ENCODE data around the gene HIPK2. TPM values are rescaled to one million over a fixed set of nuclear protein-coding genes. Genes with fewer than 3 reads are reported as not detected.

The HIPK2 gene
- total RNA-seq, 1 donor from 2014 or later: 47.2 TPM

DNA sequence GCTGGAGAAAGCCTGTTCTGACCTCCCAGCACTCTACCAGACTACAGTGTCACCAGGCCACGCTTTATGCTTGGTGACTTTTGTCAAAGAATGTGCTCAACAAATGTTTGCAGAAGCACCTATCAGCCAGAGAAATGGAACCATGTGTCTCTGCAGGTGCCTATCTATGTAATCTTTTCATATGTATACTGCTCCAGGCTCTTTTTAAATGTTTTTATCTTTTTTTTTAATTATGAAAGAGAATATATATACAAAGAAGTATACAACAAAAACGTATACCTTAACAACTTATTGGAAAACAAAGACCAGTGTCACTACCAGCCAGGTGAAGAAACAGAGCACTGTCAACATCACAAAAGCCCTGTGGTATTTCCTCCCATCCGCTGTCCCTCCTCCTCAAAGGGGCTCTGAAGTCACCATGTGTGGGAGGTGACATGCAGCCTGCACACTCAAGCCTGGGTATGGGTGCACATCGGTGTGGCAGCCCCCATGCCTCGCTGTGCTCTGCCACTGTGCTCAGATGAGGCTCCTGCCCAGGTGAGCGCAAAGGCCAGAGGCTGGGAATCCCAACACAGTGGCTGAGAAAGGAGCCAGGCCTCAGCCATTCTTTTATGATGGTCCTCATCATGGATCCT, 133.7 kb downstream of the HIPK2 start:
- Mint-ChIP-seq H3K9me3 (ENCODE audit: unreplicated experiment) (no peaks in the 10 kb centered on the region), H3K4me1 (ENCODE audit: unreplicated experiment) (peaks cover 14% of the 10 kb centered on the region), H3K27ac (ENCODE audit: unreplicated experiment) (no peak overlapping the region), H3K36me3 (ENCODE audit: low read depth, unreplicated experiment) (peaks cover 11% of the 10 kb centered on the region), H3K4me3 (ENCODE audit: unreplicated experiment) (no peak overlapping the region), H3K27me3 (ENCODE audit: unreplicated experiment) (peaks cover 2% of the 10 kb centered on the region)
- DNase-seq (ENCODE audit: low spot score): no peak
- TF ChIP-seq, protein P1, sequence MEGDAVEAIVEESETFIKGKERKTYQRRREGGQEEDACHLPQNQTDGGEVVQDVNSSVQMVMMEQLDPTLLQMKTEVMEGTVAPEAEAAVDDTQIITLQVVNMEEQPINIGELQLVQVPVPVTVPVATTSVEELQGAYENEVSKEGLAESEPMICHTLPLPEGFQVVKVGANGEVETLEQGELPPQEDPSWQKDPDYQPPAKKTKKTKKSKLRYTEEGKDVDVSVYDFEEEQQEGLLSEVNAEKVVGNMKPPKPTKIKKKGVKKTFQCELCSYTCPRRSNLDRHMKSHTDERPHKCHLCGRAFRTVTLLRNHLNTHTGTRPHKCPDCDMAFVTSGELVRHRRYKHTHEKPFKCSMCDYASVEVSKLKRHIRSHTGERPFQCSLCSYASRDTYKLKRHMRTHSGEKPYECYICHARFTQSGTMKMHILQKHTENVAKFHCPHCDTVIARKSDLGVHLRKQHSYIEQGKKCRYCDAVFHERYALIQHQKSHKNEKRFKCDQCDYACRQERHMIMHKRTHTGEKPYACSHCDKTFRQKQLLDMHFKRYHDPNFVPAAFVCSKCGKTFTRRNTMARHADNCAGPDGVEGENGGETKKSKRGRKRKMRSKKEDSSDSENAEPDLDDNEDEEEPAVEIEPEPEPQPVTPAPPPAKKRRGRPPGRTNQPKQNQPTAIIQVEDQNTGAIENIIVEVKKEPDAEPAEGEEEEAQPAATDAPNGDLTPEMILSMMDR (IDR thresholded peaks at IDR 0.05; ENCODE audit: unreplicated experiment): no peak

DNA sequence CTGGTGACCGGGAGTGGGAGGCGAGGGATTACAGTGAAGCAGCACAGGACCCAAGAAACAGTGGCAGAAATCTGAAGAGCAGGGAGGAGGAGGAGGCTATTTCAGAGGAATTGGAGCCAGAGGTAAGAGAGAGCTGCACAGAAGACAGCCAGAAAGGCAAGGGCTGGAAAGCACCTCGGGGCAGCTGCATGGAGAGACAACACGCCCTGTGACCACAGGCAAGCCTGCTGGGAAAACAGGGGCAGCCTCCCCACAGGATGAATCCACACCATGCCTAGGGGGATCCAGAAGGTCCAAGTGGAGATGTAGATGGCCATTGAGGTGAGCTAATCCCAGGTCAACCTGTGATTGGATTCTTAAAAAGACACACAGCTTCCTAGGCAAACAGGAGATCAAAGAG, 135.5 kb downstream of the HIPK2 start:
- H3K9me3 Mint-ChIP-seq (ENCODE audit: unreplicated experiment): no peaks in the 10 kb centered on the region
- H3K36me3 Mint-ChIP-seq (ENCODE audit: low read depth, unreplicated experiment): peaks cover 14% of the 10 kb centered on the region
- H3K4me3 Mint-ChIP-seq (ENCODE audit: unreplicated experiment): no peak overlapping the region
- DNase-seq (ENCODE audit: low spot score): no peak
- H3K27ac Mint-ChIP-seq (ENCODE audit: unreplicated experiment): no peak overlapping the region
- TF ChIP-seq, protein P1 (IDR thresholded peaks at IDR 0.05; ENCODE audit: unreplicated experiment): no peak
- no peaks in the 10 kb centered on the region for H3K4me1 Mint-ChIP-seq (ENCODE audit: unreplicated experiment)
- H3K27me3 Mint-ChIP-seq (ENCODE audit: unreplicated experiment): peaks cover 4% of the 10 kb centered on the region

DNA sequence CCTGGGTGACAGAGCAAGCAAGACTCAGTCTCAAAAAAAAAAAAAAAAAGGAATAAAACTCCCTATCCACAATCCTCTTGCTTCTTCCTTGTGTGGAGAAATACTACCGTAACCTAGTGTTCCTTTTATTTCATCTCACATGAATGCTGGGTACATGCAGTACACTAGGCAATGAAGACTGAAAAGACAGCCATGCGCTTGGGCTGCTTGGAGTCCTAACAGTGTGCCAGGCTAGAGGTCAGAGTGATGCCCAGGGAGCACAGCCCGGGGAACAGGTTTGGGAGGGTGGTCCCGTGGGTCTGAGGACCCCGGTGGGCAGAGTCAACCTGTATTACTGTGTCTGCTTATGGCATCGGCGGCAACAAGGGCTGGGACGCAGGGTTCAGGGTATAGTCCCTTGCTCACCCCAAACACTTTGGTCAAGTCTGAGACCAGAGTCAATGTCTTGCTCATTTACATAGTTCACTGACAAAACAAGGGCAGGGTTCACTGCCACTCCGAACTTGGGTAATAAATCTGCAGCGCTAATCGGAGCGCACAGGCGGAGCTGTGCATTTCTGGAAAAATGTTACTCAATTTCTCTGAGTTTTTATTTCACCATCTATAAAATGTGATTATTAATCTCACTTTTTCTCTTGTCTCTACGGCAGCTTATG, 136.3 kb downstream of the HIPK2 start:
- no peak overlapping the region for H3K4me3 Mint-ChIP-seq (ENCODE audit: unreplicated experiment)
- peaks cover 4% of the 10 kb centered on the region for H3K27me3 Mint-ChIP-seq (ENCODE audit: unreplicated experiment)
- no peaks in the 10 kb centered on the region for H3K9me3 Mint-ChIP-seq (ENCODE audit: unreplicated experiment)
- no peak for DNase-seq (ENCODE audit: low spot score)
- peaks cover 21% of the 10 kb centered on the region for H3K36me3 Mint-ChIP-seq (ENCODE audit: low read depth, unreplicated experiment)
- H3K4me1 Mint-ChIP-seq (ENCODE audit: unreplicated experiment): no peaks in the 10 kb centered on the region
- TF ChIP-seq, protein P1 (IDR thresholded peaks at IDR 0.05; ENCODE audit: unreplicated experiment): no peak
- H3K27ac Mint-ChIP-seq (ENCODE audit: unreplicated experiment): no peak overlapping the region

DNA sequence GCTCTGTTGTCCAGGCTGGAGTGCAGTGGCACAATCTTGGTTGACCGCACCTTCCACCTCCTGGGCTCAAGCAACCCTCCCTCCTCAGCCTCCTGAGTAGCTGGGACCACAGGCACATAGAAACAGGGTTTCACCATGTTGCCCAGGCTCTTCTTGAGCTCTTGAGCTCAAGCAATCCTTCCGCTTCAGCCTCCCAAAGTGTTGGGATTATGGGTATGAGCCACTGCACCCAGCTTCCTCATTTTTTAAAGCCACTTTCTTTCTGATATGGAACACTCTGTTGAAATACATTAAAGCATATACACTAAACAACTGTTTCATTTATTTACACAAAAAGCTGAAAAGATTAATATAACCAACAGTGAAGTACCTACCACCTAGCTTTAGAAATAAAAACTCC, 137.1 kb downstream of the HIPK2 start:
- no peaks in the 10 kb centered on the region for H3K9me3 Mint-ChIP-seq (ENCODE audit: unreplicated experiment)
- TF ChIP-seq, protein P1 (IDR thresholded peaks at IDR 0.05; ENCODE audit: unreplicated experiment): no peak
- H3K4me1 Mint-ChIP-seq (ENCODE audit: unreplicated experiment): no peaks in the 10 kb centered on the region
- H3K27me3 Mint-ChIP-seq (ENCODE audit: unreplicated experiment): peaks cover 4% of the 10 kb centered on the region
- peaks cover 28% of the 10 kb centered on the region for H3K36me3 Mint-ChIP-seq (ENCODE audit: low read depth, unreplicated experiment)
- no peak overlapping the region for H3K27ac Mint-ChIP-seq (ENCODE audit: unreplicated experiment)
- DNase-seq (ENCODE audit: low spot score): no peak
- H3K4me3 Mint-ChIP-seq (ENCODE audit: unreplicated experiment): no peak overlapping the region

DNA sequence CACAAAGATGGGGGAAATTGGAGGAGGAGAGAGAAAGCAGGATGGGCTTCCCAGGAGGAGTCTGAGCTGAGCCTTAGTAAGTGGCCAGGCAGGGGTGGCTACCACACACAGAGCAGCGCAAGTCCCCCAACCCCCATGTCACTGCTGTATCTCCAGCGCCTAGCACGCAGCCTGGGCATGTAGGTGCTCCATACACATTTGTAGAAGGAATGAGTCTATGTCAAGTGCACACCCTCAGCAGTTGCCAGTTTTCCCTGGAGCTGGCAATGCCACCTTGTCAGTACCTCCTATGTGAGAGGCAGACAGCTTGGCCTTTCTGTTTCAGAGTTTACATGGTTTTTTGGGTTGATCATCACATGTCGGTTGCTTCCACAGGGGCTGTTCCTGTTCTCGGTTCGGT, 138.2 kb downstream of the HIPK2 start:
- Mint-ChIP-seq H3K27me3 (ENCODE audit: unreplicated experiment) (peaks cover 4% of the 10 kb centered on the region), H3K4me3 (ENCODE audit: unreplicated experiment) (no peak overlapping the region), H3K4me1 (ENCODE audit: unreplicated experiment) (no peaks in the 10 kb centered on the region), H3K27ac (ENCODE audit: unreplicated experiment) (no peak overlapping the region), H3K36me3 (ENCODE audit: low read depth, unreplicated experiment) (peaks cover 29% of the 10 kb centered on the region), H3K9me3 (ENCODE audit: unreplicated experiment) (no peaks in the 10 kb centered on the region)
- no peak for DNase-seq (ENCODE audit: low spot score)
- TF ChIP-seq, protein P1 (IDR thresholded peaks at IDR 0.05; ENCODE audit: unreplicated experiment): no peak

Data from endothelial cell (in vitro differentiated cells).